Heart right ventricle (tissue), 16 donors: ENCODE measurements around the gene RFX3. TPM values are rescaled to one million over a fixed set of nuclear protein-coding genes. Genes with fewer than 3 reads are reported as not detected.

ENCODE experiments used
- ATAC-seq, 8 donors: fragments of 200-7000 bp; cut with Tn5 transposase; one replicate each; pipeline ENCODE4 v1.9.1; 2020; ENCODE audit warnings: mild to moderate bottlenecking in 8 of 8, moderate library complexity in 8 of 8, moderate number of reproducible peaks in 1 of 8
- DNase-seq, 2 donors: peaks; one replicate each; pipeline ENCODE4 v3.0.0-alpha.2; 2020
- H3K27ac ChIP-seq, 10 donors: fragments of 200-600 bp; sonication (generic) in 2 of 10; one replicate each; pipeline versions ENCODE4 v1.5.0 to v1.8.0; 2020 to 2022; ENCODE audit warnings: mild to moderate bottlenecking in 3 of 10
- H3K27me3 ChIP-seq, 7 donors: fragments of 200-600 bp; one replicate each; pipeline ENCODE4 v1.8.0; 2021 to 2022; ENCODE audit warnings: mild to moderate bottlenecking in 2 of 7
- H3K36me3 ChIP-seq, 9 donors: fragments of 200-600 bp; sonication (generic) in 1 of 9; one replicate each; pipeline versions ENCODE4 v1.5.0 to v1.8.0; 2020 to 2022; ENCODE audit warnings: mild to moderate bottlenecking in 2 of 9
- H3K4me1 ChIP-seq, 9 donors: fragments of 200-600 bp; sonication (generic) in 1 of 9; one replicate each; pipeline versions ENCODE4 v1.5.0 to v1.8.0; 2020 to 2022; ENCODE audit warnings: mild to moderate bottlenecking in 4 of 9
- H3K4me3 ChIP-seq, 10 donors: fragments of 200-600 bp; sonication (generic) in 2 of 10; one replicate each; pipeline versions ENCODE4 v1.5.0 to v1.8.0; 2020 to 2022; ENCODE audit warnings: mild to moderate bottlenecking in 7 of 10, moderate library complexity in 2 of 10
- H3K9me3 ChIP-seq, 11 donors: fragments of 200-600 bp in 10 of 11; sonication (generic) in 2 of 11; one replicate each; pipeline versions ENCODE4 v1.5.0 to v1.8.0; 2013 to 2022; ENCODE audit warnings: mild to moderate bottlenecking in 2 of 11, control low read depth in 1 of 11, moderate library complexity in 1 of 11
- WGBS, 2 donors: extraction: QIAGEN DNeasy Blood & Tissue Kit; methylation state at CpG; one replicate each; pipeline ENCODE4 v1.1.7; 2013; ENCODE audit warnings: inconsistent platforms in 1 of 2; 5-methylcytosine and 5-hydroxymethylcytosine counted together
- intact Hi-C, 10 donors: fragments of 100-400 bp; cut with DNase I; formaldehyde crosslinking; loops; one replicate each; pipeline versions ENCODE4 v1.11.1 to v1.14.2; 2022
- polyA plus RNA-seq, 2 donors: library from polyadenylated mRNA; stranded (reverse); fragments of 200-250 nt; gene quantifications; one replicate each; pipeline ENCODE4 v1.2.3, GENCODE V29; 2013
- total RNA-seq, 10 donors: library from RNA; stranded (reverse); fragmentation: NEBNext Ultra II Directional in 3 of 10; extraction: Animal tissue kit (Norgen Biotek cat#: 25700) in 3 of 10; gene quantifications; one replicate each; pipeline versions ENCODE4 v1.2.1 to v1.2.4, GENCODE V29; 2021 to 2023
- TF ChIP-seq, protein P1 (sequence below), 9 donors: fragments of 200-600 bp; sonication (generic) in 2 of 9; IDR thresholded peaks; one replicate each; pipeline versions ENCODE4 v1.5.0 to v1.8.0; 2021 to 2022; ENCODE audit warnings: antibody characterized with exemption in 9 of 9, mild to moderate bottlenecking in 5 of 9, moderate library complexity in 1 of 9
- donor health status: Arrhythmogenic right ventricular cardiomyopathy.
- donor health status: ischemic (EF 13 %, LVEDD 7.1; RV severe dilation, severe dysfunction).
- donor health status: healthy with polysubstance abuse.
- donor health status: DM: no; HTN: yes; CAD: no.
- donor health status: DM: no; HTN: no; CAD: no.
- donor health status: ischemic (EF 25% LVEDD 6.9; RV normal size, moderate dysfunction).
- donor health status: ischemic (EF 25% LVEDD 5.7; RV mildly dilated, moderate dysfunction).
- donor health status: healthy.
- donor health status: DM: yes; HTN: yes; CAD: no.
- donor health status: Ischemic cardiomyopathy.
- donor health status: ischemic (EF 35%, LVEDD 5.7; RV mildly dilated, moderate dysfunction).
- donor health status: nonischemic (EF 11% LVEDD 7.7; RV severe dilation, severe dysfunction).
- donor health status: DM: yes; HTN: yes; CAD: no.
- donor health status: PGD.
- donor health status: ischemic (EF 29% LVEDD 5.4; RV normal size, mild dysfunction).
- donor health status: nonischemic (EF 23%, LVEDD 6.1; RV moderate dilation, normal function).

RFX3 gene
- total and polyA plus RNA-seq, 12 donors, result 0.43 to 5.9 (median 3.5) TPM

GRCh38 chr9:3262826-3263529 is 262.8 kb downstream of the RFX3 start:
- H3K27me3 ChIP-seq, result no peaks in the 10 kb centered on the region
- no peak for ATAC-seq

GRCh38 chr9:3261484-3261883 is 264.3 kb downstream of the RFX3 start:
- peaks cover 0 to 61% (median 8%) of the 10 kb centered on the region in 9 donors for H3K36me3 ChIP-seq
- DNase-seq (no peak), ATAC-seq (no peak)
- no peaks in the 10 kb centered on the region for H3K4me1 ChIP-seq
- no peaks in the 10 kb centered on the region for H3K27me3 ChIP-seq
- TF ChIP-seq, protein P1, sequence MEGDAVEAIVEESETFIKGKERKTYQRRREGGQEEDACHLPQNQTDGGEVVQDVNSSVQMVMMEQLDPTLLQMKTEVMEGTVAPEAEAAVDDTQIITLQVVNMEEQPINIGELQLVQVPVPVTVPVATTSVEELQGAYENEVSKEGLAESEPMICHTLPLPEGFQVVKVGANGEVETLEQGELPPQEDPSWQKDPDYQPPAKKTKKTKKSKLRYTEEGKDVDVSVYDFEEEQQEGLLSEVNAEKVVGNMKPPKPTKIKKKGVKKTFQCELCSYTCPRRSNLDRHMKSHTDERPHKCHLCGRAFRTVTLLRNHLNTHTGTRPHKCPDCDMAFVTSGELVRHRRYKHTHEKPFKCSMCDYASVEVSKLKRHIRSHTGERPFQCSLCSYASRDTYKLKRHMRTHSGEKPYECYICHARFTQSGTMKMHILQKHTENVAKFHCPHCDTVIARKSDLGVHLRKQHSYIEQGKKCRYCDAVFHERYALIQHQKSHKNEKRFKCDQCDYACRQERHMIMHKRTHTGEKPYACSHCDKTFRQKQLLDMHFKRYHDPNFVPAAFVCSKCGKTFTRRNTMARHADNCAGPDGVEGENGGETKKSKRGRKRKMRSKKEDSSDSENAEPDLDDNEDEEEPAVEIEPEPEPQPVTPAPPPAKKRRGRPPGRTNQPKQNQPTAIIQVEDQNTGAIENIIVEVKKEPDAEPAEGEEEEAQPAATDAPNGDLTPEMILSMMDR (IDR thresholded peaks at IDR 0.05), result no peak
- intact Hi-C loops, result no loop called here
- WGBS, 2 donors, result 95 to 96% methylated on average over 5 of the region's 5 CpGs
- H3K27ac ChIP-seq, result no peak overlapping the region
- no peak overlapping the region for H3K4me3 ChIP-seq
- no peaks in the 10 kb centered on the region for H3K9me3 ChIP-seq

More at GRCh38 chr9:3262826-3263529, 262.8 kb downstream of the RFX3 start:
- no peak for DNase-seq
- Histone ChIP-seq H3K4me1 (no peaks in the 10 kb centered on the region), H3K4me3 (no peak overlapping the region), H3K9me3 (no peaks in the 10 kb centered on the region), H3K27ac (no peak overlapping the region), H3K36me3 (peaks cover 0 to 61% (median 0%) of the 10 kb centered on the region in 9 donors)
- TF ChIP-seq, protein P1 (IDR thresholded peaks at IDR 0.05), result no peak
- WGBS, 2 donors, result 94 to 96% methylated on average over 10 of the region's 10 CpGs
- intact Hi-C loops, result no loop called here

DNA sequence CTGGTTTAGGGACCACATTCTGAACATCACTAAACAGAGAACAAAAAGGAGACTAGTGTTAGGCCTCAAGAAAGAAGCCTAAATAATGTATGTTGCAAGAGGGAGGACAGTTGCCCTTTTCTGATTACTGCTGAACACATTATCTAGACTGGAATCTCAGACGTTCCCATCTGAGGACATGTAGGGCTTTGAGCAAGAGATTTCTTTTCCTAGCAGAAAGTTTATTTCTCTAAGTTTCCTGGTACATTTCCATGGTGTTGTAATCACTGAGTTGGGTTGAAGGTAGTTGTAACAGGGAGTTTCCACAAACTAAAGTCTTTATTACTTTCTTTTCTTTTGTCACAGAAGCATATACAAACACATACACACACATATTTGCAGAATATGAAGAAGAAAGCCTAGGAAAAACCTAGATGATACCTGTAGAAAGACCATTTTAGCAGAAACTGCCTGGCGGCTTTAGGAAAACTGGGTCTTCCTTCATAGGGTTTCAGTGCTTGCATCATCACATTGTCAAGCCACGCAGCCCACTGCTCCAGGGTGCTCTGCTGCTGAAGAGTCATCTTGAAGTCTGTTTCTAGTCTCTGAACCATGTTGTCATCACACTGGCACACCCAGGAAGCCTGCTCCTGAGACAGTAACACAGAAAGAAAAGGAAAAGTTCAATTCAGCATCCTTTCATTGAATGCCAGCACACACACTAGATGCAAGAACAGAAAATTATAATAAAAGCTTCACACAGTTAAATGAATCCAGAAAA is 269.1 kb downstream of the RFX3 start:
- no peak for DNase-seq
- intact Hi-C loops, result no loop called here
- peaks cover 0 to 60% (median 10%) of the 10 kb centered on the region in 9 donors for H3K36me3 ChIP-seq

GRCh38 chr9:3251309-3251708 is 274.5 kb downstream of the RFX3 start:
- DNase-seq (no peak), ATAC-seq (no peak)
- TF ChIP-seq, protein P1 (IDR thresholded peaks at IDR 0.05), result no peak
- Histone ChIP-seq H3K4me3 (no peak overlapping the region), H3K27ac (no peak overlapping the region), H3K4me1 (no peaks in the 10 kb centered on the region), H3K9me3 (no peaks in the 10 kb centered on the region), H3K36me3 (peaks cover 0 to 71% (median 4%) of the 10 kb centered on the region in 9 donors), H3K27me3 (no peaks in the 10 kb centered on the region)
- intact Hi-C loops, result no loop called here
- WGBS, 2 donors, result 76 to 100% methylated on average over 2 of the region's 2 CpGs

More for the DNA sequence above, 269.1 kb downstream of the RFX3 start:
- H3K4me1 ChIP-seq, result no peaks in the 10 kb centered on the region
- H3K27me3 ChIP-seq, result no peaks in the 10 kb centered on the region
- no peak for ATAC-seq
- no peaks in the 10 kb centered on the region for H3K9me3 ChIP-seq
- TF ChIP-seq, protein P1 (IDR thresholded peaks at IDR 0.05), result no peak
- no peak overlapping the region for H3K27ac ChIP-seq
- WGBS, 2 donors, result 91 to 93% methylated on average over 3 of the region's 3 CpGs
- H3K4me3 ChIP-seq, result no peak overlapping the region
